ENCODE measurements around the gene ATG4C.

ATG4C gene

GRCh38 chr1:62908168-62908695 lies 124.3 kb downstream of the ATG4C start:
- Histone ChIP-seq H3K9me3 (ENCODE audit: severe bottlenecking) (no peaks in the 10 kb centered on the region), H3K27ac (ENCODE audit: poor library complexity, severe bottlenecking) (no peak overlapping the region), H3K4me3 (ENCODE audit: severe bottlenecking) (no peak overlapping the region), H3K27me3 (ENCODE audit: insufficient read depth, poor library complexity, severe bottlenecking) (no peaks in the 10 kb centered on the region), H3K36me3 (ENCODE audit: low read depth) (no peaks in the 10 kb centered on the region), H3K4me1 (ENCODE audit: insufficient read depth, poor library complexity, severe bottlenecking) (no peaks in the 10 kb centered on the region)
- no peak for TF ChIP-seq CTCF (IDR thresholded peaks at IDR 0.05; ENCODE audit: poor library complexity, severe bottlenecking)
- no peak for DNase-seq (ENCODE audit: low spot score)
- no peak for ATAC-seq (ENCODE audit: low read depth)

GRCh38 chr1:62912028-62912638 lies 128.2 kb downstream of the ATG4C start:
- DNase-seq (ENCODE audit: low spot score), result no peak
- peak; percentile 50; the same call in 1 of the 3 replicates for ATAC-seq (ENCODE audit: low read depth)
- Histone ChIP-seq H3K4me3 (ENCODE audit: severe bottlenecking) (no peak overlapping the region), H3K9me3 (ENCODE audit: severe bottlenecking) (no peaks in the 10 kb centered on the region), H3K27ac (ENCODE audit: poor library complexity, severe bottlenecking) (no peak overlapping the region), H3K36me3 (ENCODE audit: low read depth) (no peaks in the 10 kb centered on the region), H3K4me1 (ENCODE audit: insufficient read depth, poor library complexity, severe bottlenecking) (no peaks in the 10 kb centered on the region), H3K27me3 (ENCODE audit: insufficient read depth, poor library complexity, severe bottlenecking) (no peaks in the 10 kb centered on the region)
- peak; percentile 81 for TF ChIP-seq CTCF (IDR thresholded peaks at IDR 0.05; ENCODE audit: poor library complexity, severe bottlenecking)

All from RWPE2 (cell line).